Thyroid gland (tissue), 4 donors: ENCODE results near the gene KDM2B. TPM values are rescaled to one million over a fixed set of nuclear protein-coding genes. Genes with fewer than 3 reads are reported as not detected.

ENCODE experiments used
- DNase-seq, 2 donors: peaks; one replicate each; pipeline ENCODE4 v3.0.0-alpha.2; 2019
- H3K27ac ChIP-seq, 3 donors: fragments of 200-600 bp; sonication (generic); 1 replicate in 2 of 3; 2 replicates in 1 of 3; pipeline ENCODE4 v1.5.1; 2016 to 2019; ENCODE audit warnings: mild to moderate bottlenecking in 1 of 3, moderate library complexity in 1 of 3
- H3K27me3 ChIP-seq: fragments of 200-600 bp; sonication (generic); one replicate; pipeline ENCODE4 v1.5.1; 2019
- H3K36me3 ChIP-seq, 2 donors: fragments of 200-600 bp; sonication (generic); one replicate each; pipeline ENCODE4 v1.5.1; 2016 to 2019
- H3K4me1 ChIP-seq, 2 donors: fragments of 200-600 bp; sonication (generic); one replicate each; pipeline ENCODE4 v1.5.1; 2017 to 2019
- H3K4me3 ChIP-seq, 3 donors: fragments of 200-600 bp; sonication (generic); replicated peaks in 1 of 3; 1 replicate in 2 of 3; 2 replicates in 1 of 3; pipeline ENCODE4 v1.5.1; 2016; ENCODE audit warnings: mild to moderate bottlenecking in 1 of 3
- H3K9me3 ChIP-seq: fragments of 200-600 bp; sonication (generic); one replicate; pipeline ENCODE4 v1.5.1; 2017
- POLR2A ChIP-seq, 2 donors: fragments of 450-650 bp; IDR thresholded peaks; one replicate each; pipeline ENCODE4 v1.6.1; 2017; ENCODE audit warnings: antibody characterized with exemption in 2 of 2, mild to moderate bottlenecking in 2 of 2, moderate library complexity in 1 of 2
- WGBS, 2 donors: methylation state at CpG; one replicate each; pipeline ENCODE4 v1.1.5; 2017; 5-methylcytosine and 5-hydroxymethylcytosine counted together
- intact Hi-C: fragments of 100-400 bp; cut with DNase I; formaldehyde crosslinking; loops from one replicate; pipeline ENCODE4 v1.15.1; 2023
- microRNA-seq: library from miRNA; unstranded; fragments of <30 nt; microRNA quantifications from one replicate; pipeline ENCODE4, GENCODE V29; 2016
- small RNA-seq: library from RNA; depleted of rRNA; stranded (forward); fragments of <200 nt; gene quantifications from one replicate; pipeline ENCODE3, GENCODE V24; 2016
- total RNA-seq, 4 donors: library from RNA; depleted of rRNA; stranded (reverse); fragments of >200 nt; gene quantifications; one replicate each; pipeline ENCODE4 v1.2.3, GENCODE V29; 2016
- TF ChIP-seq, protein P1 (sequence below), 6 experiments: fragments of 200-600 bp in 3 of 6; fragments of 450-650 bp in 3 of 6; sonication (generic) in 3 of 6; IDR thresholded peaks; one replicate each; pipeline ENCODE4 v1.5.1; 2016 to 2019; ENCODE audit warnings: antibody characterized with exemption in 6 of 6, mild to moderate bottlenecking in 2 of 6, inconsistent platforms in 1 of 6, moderate library complexity in 1 of 6

KDM2B gene
- total RNA-seq, 4 donors from 2014 or later: 15.5 to 32.1 (median 21.2) TPM

DNA sequence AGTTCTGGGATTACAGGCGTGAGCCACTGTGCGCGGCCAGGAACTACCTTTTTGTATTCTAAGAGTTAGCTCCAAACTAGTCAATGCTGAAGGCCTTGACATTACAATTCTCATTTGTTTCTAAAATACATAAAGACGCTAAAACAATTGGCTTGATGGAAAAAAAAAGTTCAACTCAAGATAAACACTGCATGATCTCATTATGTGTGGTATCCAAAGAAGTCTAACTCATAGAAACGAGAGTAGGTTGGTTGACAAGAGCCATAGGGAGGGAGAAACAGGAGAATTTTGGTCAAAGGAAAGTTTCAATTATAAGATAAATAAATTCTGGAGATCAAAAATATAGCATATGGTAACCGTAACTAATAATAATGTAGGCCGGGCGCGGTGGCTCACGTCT lies 200.9 kb downstream of the KDM2B start:
- Histone ChIP-seq H3K9me3 (no peaks in the 10 kb centered on the region), H3K4me1 (no peaks in the 10 kb centered on the region), H3K27ac (no peak overlapping the region), H3K4me3 (no peak overlapping the region), H3K36me3 (no peaks in the 10 kb centered on the region), H3K27me3 (no peaks in the 10 kb centered on the region)
- intact Hi-C loops: no loop called here
- WGBS, 2 donors: 91 to 92% methylated on average over 10 of the region's 10 CpGs
- no peak for DNase-seq
- TF ChIP-seq, protein P1, sequence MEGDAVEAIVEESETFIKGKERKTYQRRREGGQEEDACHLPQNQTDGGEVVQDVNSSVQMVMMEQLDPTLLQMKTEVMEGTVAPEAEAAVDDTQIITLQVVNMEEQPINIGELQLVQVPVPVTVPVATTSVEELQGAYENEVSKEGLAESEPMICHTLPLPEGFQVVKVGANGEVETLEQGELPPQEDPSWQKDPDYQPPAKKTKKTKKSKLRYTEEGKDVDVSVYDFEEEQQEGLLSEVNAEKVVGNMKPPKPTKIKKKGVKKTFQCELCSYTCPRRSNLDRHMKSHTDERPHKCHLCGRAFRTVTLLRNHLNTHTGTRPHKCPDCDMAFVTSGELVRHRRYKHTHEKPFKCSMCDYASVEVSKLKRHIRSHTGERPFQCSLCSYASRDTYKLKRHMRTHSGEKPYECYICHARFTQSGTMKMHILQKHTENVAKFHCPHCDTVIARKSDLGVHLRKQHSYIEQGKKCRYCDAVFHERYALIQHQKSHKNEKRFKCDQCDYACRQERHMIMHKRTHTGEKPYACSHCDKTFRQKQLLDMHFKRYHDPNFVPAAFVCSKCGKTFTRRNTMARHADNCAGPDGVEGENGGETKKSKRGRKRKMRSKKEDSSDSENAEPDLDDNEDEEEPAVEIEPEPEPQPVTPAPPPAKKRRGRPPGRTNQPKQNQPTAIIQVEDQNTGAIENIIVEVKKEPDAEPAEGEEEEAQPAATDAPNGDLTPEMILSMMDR (IDR thresholded peaks at IDR 0.05): no peak
- no peak for TF ChIP-seq POLR2A (IDR thresholded peaks at IDR 0.05)

Small RNA genes within 50 kb of the gene (microRNA-seq; reads per million reads assigned to microRNA genes)
- gene MIR7107: not detected

Small RNA genes within 50 kb of the gene (small RNA-seq; reads per million reads assigned to genes)
- not detected for gene RNU6-1004P

Other genes starting within 250 kb of the KDM2B start
- gene ANAPC5, start 228.6 kb downstream of the KDM2B start, total RNA-seq: 100 to 1,000 TPM; 114 to 161 (median 135) TPM
- gene RNF34, start 180.9 kb downstream of the KDM2B start, total RNA-seq: 10 to 100 TPM; 38.7 to 64.0 (median 55.4) TPM
- gene ORAI1, start 45.5 kb upstream of the KDM2B start, total RNA-seq: 10 to 100 TPM; 12.7 to 27.1 (median 17.0) TPM
- gene MORN3, start 88.6 kb upstream of the KDM2B start, total RNA-seq: 1 to 10 TPM in 3 of 4 donors, under 1 TPM in 1; 0.40 to 2.3 (median 1.1) TPM
- 10 to 100 TPM; 12.5 to 15.4 (median 14.2) TPM for gene TMEM120B, start 131.7 kb upstream of the KDM2B start, total RNA-seq
- gene RHOF, start 212.7 kb upstream of the KDM2B start, total RNA-seq: 100 to 1,000 TPM in 1 of 4 donors, 10 to 100 TPM in 3; 22.8 to 105 (median 69.9) TPM
- 10 to 100 TPM in 3 of 4 donors, 1 to 10 TPM in 1; 7.3 to 16.5 (median 11.7) TPM for gene SETD1B, start 223.0 kb upstream of the KDM2B start, total RNA-seq